Liver (tissue), 3 donors: Measurements from ENCODE around the gene EIF4G3.

ENCODE experiments used
- RAD21 ChIP-seq, 2 donors: IDR thresholded peaks; 2 replicates each; pipeline ENCODE4 v1.6.1; 2016; ENCODE audit warnings: antibody characterized with exemption in 2 of 2, mild to moderate bottlenecking in 2 of 2
- YY1 ChIP-seq: IDR thresholded peaks from 2 replicates; pipeline ENCODE4 v1.6.1; 2016; ENCODE audit warnings: antibody characterized with exemption, mild to moderate bottlenecking
- TF ChIP-seq, protein P1 (sequence below): fragments of 150-350 bp; IDR thresholded peaks from 2 replicates; pipeline ENCODE4 v1.5.1; 2017; ENCODE audit warnings: improper control_type of control experiment, low read depth, low read length; ENCODE audit not compliant: missing input control
- TF ChIP-seq, protein P2 (sequence below): IDR thresholded peaks from 2 replicates; pipeline ENCODE4 v1.6.1; 2016; ENCODE audit warnings: antibody characterized with exemption, mild to moderate bottlenecking
- TF ChIP-seq, protein P3 (sequence below): IDR thresholded peaks from 2 replicates; pipeline ENCODE4 v1.6.1; 2016; ENCODE audit warnings: antibody characterized with exemption
- donor health status: healthy.
- donor health status: healthy.

DNA sequence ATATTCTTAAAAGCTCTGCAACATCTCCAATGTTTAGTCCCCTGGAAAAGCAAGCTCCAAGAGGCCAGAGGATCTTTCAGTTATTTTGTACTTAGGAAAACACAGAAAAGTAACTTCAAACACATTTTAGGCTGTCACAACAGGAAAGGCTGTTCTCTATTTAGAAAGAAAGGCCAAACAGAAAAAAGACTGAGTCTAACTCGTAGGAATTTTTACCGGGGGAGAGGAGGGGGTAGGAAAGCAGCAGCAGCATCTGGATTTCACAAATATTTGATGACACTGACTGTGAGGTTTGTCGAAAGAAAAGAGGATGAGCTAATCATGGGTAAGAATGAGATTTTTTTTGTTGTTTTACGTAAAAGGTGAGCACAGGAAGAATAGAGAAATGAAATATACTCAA is 107.1 kb downstream of the EIF4G3 start:
- TF ChIP-seq, protein P1, sequence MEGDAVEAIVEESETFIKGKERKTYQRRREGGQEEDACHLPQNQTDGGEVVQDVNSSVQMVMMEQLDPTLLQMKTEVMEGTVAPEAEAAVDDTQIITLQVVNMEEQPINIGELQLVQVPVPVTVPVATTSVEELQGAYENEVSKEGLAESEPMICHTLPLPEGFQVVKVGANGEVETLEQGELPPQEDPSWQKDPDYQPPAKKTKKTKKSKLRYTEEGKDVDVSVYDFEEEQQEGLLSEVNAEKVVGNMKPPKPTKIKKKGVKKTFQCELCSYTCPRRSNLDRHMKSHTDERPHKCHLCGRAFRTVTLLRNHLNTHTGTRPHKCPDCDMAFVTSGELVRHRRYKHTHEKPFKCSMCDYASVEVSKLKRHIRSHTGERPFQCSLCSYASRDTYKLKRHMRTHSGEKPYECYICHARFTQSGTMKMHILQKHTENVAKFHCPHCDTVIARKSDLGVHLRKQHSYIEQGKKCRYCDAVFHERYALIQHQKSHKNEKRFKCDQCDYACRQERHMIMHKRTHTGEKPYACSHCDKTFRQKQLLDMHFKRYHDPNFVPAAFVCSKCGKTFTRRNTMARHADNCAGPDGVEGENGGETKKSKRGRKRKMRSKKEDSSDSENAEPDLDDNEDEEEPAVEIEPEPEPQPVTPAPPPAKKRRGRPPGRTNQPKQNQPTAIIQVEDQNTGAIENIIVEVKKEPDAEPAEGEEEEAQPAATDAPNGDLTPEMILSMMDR, result no peak
- no peak for TF ChIP-seq YY1
- TF ChIP-seq, protein P2, sequence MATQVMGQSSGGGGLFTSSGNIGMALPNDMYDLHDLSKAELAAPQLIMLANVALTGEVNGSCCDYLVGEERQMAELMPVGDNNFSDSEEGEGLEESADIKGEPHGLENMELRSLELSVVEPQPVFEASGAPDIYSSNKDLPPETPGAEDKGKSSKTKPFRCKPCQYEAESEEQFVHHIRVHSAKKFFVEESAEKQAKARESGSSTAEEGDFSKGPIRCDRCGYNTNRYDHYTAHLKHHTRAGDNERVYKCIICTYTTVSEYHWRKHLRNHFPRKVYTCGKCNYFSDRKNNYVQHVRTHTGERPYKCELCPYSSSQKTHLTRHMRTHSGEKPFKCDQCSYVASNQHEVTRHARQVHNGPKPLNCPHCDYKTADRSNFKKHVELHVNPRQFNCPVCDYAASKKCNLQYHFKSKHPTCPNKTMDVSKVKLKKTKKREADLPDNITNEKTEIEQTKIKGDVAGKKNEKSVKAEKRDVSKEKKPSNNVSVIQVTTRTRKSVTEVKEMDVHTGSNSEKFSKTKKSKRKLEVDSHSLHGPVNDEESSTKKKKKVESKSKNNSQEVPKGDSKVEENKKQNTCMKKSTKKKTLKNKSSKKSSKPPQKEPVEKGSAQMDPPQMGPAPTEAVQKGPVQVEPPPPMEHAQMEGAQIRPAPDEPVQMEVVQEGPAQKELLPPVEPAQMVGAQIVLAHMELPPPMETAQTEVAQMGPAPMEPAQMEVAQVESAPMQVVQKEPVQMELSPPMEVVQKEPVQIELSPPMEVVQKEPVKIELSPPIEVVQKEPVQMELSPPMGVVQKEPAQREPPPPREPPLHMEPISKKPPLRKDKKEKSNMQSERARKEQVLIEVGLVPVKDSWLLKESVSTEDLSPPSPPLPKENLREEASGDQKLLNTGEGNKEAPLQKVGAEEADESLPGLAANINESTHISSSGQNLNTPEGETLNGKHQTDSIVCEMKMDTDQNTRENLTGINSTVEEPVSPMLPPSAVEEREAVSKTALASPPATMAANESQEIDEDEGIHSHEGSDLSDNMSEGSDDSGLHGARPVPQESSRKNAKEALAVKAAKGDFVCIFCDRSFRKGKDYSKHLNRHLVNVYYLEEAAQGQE, result no peak
- no peak for TF ChIP-seq RAD21 (IDR thresholded peaks at IDR 0.05)
- TF ChIP-seq, protein P3, sequence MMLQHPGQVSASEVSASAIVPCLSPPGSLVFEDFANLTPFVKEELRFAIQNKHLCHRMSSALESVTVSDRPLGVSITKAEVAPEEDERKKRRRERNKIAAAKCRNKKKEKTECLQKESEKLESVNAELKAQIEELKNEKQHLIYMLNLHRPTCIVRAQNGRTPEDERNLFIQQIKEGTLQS, result no peak
